ENCODE measurements around the gene BPGM. TPM values are rescaled to one million over a fixed set of nuclear protein-coding genes. Genes with fewer than 3 reads are reported as not detected.

The BPGM gene
- total RNA-seq, 1 donor from 2014 or later, result 28.2 TPM

GRCh38 chr7:134690614-134691504 lies 44.2 kb downstream of the BPGM start:
- DNase-seq (ENCODE audit: low spot score) (no peak), ATAC-seq (peak; percentile 25)
- intact Hi-C loops (cut with DNase I), result no loop called here

GRCh38 chr7:134691546-134692343 lies 45.1 kb downstream of the BPGM start:
- intact Hi-C loops (cut with DNase I), result no loop called here
- no peak for DNase-seq (ENCODE audit: low spot score)
- ATAC-seq, result peak; percentile 47

GRCh38 chr7:134692344-134692705 lies 45.7 kb downstream of the BPGM start:
- ATAC-seq (no peak), DNase-seq (ENCODE audit: low spot score) (no peak)
- intact Hi-C loops (cut with DNase I), result no loop called here

- no peak for DNase-seq (ENCODE audit: low spot score)
- intact Hi-C loops (cut with DNase I), result no loop called here
- ATAC-seq, result peak; percentile 62
Observed at GRCh38 chr7:134693256-134693655, 46.6 kb downstream of the BPGM start.

- intact Hi-C loops (cut with DNase I), result no loop called here
- DNase-seq (ENCODE audit: low spot score), result no peak
- no peak for ATAC-seq
Observed at GRCh38 chr7:134694299-134694698, 47.6 kb downstream of the BPGM start.

GRCh38 chr7:134694767-134695166 lies 48.1 kb downstream of the BPGM start:
- ATAC-seq, result no peak
- no peak for DNase-seq (ENCODE audit: low spot score)
- intact Hi-C loops (cut with DNase I), result no loop called here

GRCh38 chr7:134695321-134695860 lies 48.7 kb downstream of the BPGM start:
- DNase-seq (ENCODE audit: low spot score) (no peak), ATAC-seq (peak; percentile 63)
- intact Hi-C loops (cut with DNase I), result no loop called here

- DNase-seq (ENCODE audit: low spot score) (no peak), ATAC-seq (peak; percentile 42)
- intact Hi-C loops (cut with DNase I), result no loop called here
Observed at GRCh38 chr7:134696261-134696660, 49.6 kb downstream of the BPGM start.

- ATAC-seq, result no peak
- intact Hi-C loops (cut with DNase I), result no loop called here
- DNase-seq (ENCODE audit: low spot score), result no peak
Observed at GRCh38 chr7:134697205-134697886, 50.7 kb downstream of the BPGM start.

GRCh38 chr7:134698481-134698880 lies 51.8 kb downstream of the BPGM start:
- DNase-seq (ENCODE audit: low spot score), result no peak
- ATAC-seq, result no peak

GRCh38 chr7:134699021-134699818 lies 52.6 kb downstream of the BPGM start:
- intact Hi-C loops (cut with DNase I), result no loop called here
- ATAC-seq (no peak), DNase-seq (ENCODE audit: low spot score) (no peak)

More at GRCh38 chr7:134698481-134698880, 51.8 kb downstream of the BPGM start:
- intact Hi-C loops (cut with DNase I), result no loop called here

GRCh38 chr7:134699899-134700298 lies 53.2 kb downstream of the BPGM start:
- intact Hi-C loops (cut with DNase I), result no loop called here
- no peak for ATAC-seq
- no peak for DNase-seq (ENCODE audit: low spot score)

- intact Hi-C loops (cut with DNase I), result no loop called here
- DNase-seq (ENCODE audit: low spot score), result no peak
- no peak for ATAC-seq
Observed at GRCh38 chr7:134701272-134701671, 54.6 kb downstream of the BPGM start.

- intact Hi-C loops (cut with DNase I), result no loop called here
- DNase-seq (ENCODE audit: low spot score) (no peak), ATAC-seq (no peak)
Observed at GRCh38 chr7:134702366-134703240, 56.0 kb downstream of the BPGM start.

- intact Hi-C loops (cut with DNase I), result no loop called here
- ATAC-seq (peak; percentile 19), DNase-seq (ENCODE audit: low spot score) (no peak)
Observed at GRCh38 chr7:134703241-134703594, 56.6 kb downstream of the BPGM start.

- DNase-seq (ENCODE audit: low spot score), result no peak
- intact Hi-C loops (cut with DNase I), result no loop called here
- peak; percentile 83 for ATAC-seq
Observed at GRCh38 chr7:134703782-134704181, 57.1 kb downstream of the BPGM start.

GRCh38 chr7:134704827-134705226 lies 58.2 kb downstream of the BPGM start:
- ATAC-seq, result no peak
- intact Hi-C loops (cut with DNase I), result no loop called here

GRCh38 chr7:134705716-134706115 lies 59.1 kb downstream of the BPGM start:
- ATAC-seq (peak; percentile 34), DNase-seq (ENCODE audit: low spot score) (no peak)
- intact Hi-C loops (cut with DNase I), result no loop called here

More at GRCh38 chr7:134704827-134705226, 58.2 kb downstream of the BPGM start:
- no peak for DNase-seq (ENCODE audit: low spot score)

Measured in sciatic nerve (tissue), 2 donors.